Neural progenitor cell (in vitro differentiated cells): Measurements from ENCODE around the gene SCAANT1.

ENCODE experiments used
- CTCF ChIP-seq: fragments of 200-600 bp; sonication (generic); IDR thresholded peaks from 2 replicates; pipeline ENCODE4 v1.5.1; 2017; ENCODE audit warnings: antibody characterized with exemption, mild to moderate bottlenecking
- EZH2 ChIP-seq: fragments of 200-600 bp; sonication (generic); IDR thresholded peaks from 2 replicates; pipeline ENCODE4 v1.6.1; 2017; ENCODE audit warnings: antibody characterized with exemption, mild to moderate bottlenecking, moderate library complexity
- EZH2phosphoT487 ChIP-seq: fragments of 200-600 bp; sonication (generic); IDR thresholded peaks from 2 replicates; pipeline ENCODE4 v1.6.1; 2017; ENCODE audit warnings: antibody characterized with exemption

GRCh38 chr3:63920001-63920400, 7.8 kb upstream of the SCAANT1 start:
- TF ChIP-seq CTCF (no peak), EZH2 (no peak), EZH2phosphoT487 (no peak)
